Erythroblast (primary cell): Measurements from ENCODE around the gene CENPC.
A peak's percentile ranks its signal among the peaks of the same experiment; 100 is the strongest.
"Not testable (repeated sequence)": the region's sequence is repeated elsewhere in the genome, so short reads cannot be mapped to it uniquely, and the experiment has no call there.

ENCODE experiments used
- DNase-seq, 2 experiments: peaks; one replicate each; lab custom pipeline; 2025; lab: John Stamatoyannopoulos, UW
- GATA1 ChIP-seq: IDR thresholded peaks from 2 replicates; pipeline ENCODE4 v1.6.1; 2011; ENCODE audit warnings: low read depth, mild to moderate bottlenecking, control low read depth, low read length, moderate library complexity
- POLR2A ChIP-seq: IDR thresholded peaks from 2 replicates; pipeline ENCODE4 v1.6.1; 2011; ENCODE audit warnings: mild to moderate bottlenecking, low read length

The CENPC gene

GRCh38 chr4:67535280-67535840 is 9.9 kb downstream of the CENPC start:
- no peak for DNase-seq
- no peak for TF ChIP-seq POLR2A
- no peak for TF ChIP-seq GATA1

GRCh38 chr4:67533112-67533511 is 12.2 kb downstream of the CENPC start:
- no peak for TF ChIP-seq GATA1
- TF ChIP-seq POLR2A = no peak
- DNase-seq = peak; percentile 5 to 15

DNA sequence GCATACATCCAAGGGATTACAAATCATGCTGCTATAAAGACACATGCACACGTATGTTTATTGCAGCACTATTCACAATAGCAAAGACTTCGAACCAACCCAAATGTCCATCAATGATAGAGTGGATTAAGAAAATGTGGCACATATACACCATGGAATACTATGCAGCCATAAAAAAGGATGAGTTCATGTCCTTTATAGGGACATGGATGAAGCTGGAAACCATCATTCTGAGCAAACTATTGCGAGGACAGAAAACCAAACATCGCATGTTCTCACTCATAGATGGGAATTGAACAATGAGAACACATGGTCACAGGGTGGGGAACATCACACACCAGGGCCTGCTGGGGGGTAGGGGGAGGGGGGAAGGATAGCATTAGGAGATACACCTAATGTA is 12.9 kb downstream of the CENPC start:
- DNase-seq = not testable (repeated sequence)

GRCh38 chr4:67531379-67531962 is 13.8 kb downstream of the CENPC start:
- TF ChIP-seq GATA1 = no peak
- TF ChIP-seq POLR2A = no peak
- DNase-seq = no peak

- not testable (repeated sequence) for DNase-seq
These were observed 21.2 kb downstream of the CENPC start for GRCh38 chr4:67524140-67524539.

DNA sequence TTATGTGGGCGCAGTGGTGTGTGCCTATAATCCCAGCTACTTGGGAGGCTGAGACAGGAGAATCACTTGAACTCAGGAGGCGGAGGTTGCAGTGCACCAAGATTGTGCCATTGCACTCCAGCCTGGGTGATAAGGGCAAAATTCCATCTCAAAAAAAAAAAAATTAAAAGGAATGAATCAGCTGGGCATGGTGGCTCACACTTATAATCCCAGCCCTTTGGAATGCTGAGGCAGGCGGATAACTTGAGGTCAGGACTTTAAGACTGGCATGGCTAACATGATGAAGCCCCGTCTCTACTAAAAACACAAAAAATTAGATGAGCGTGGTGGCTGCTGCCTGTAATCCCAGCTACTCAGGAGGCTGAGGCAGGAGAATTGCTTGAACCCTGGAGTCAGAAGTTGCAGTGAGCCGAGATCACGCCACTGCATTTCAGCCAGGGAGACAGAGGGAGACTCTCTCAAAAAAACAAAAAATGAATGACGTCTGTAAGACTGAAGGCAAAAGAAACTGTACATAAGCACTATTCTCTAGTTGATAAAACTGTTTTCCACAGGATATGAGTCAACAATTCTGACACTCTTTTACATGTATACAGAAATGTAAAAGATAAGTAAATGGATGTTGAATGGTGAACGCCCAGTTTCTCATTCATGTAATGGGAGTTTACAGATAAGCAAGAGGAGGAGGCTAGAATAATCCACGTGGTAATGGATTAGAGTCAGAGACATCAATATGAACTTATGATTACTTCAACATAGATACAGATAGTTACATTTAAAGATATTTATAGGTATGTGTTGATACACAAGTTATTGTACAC is 22.2 kb downstream of the CENPC start:
- DNase-seq = peak; percentile 86 to 93
- TF ChIP-seq GATA1 = no peak
- TF ChIP-seq POLR2A = no peak

GRCh38 chr4:67522230-67522629 is 23.1 kb downstream of the CENPC start:
- TF ChIP-seq POLR2A (no peak), GATA1 (no peak)
- DNase-seq = no peak

GRCh38 chr4:67521506-67521905 is 23.8 kb downstream of the CENPC start:
- no peak for DNase-seq
- TF ChIP-seq POLR2A = no peak
- no peak for TF ChIP-seq GATA1

- no peak for TF ChIP-seq POLR2A
- TF ChIP-seq GATA1 = no peak
- peak; percentile 3 to 24 for DNase-seq
These were observed 25.2 kb downstream of the CENPC start for GRCh38 chr4:67520141-67520540.

DNA sequence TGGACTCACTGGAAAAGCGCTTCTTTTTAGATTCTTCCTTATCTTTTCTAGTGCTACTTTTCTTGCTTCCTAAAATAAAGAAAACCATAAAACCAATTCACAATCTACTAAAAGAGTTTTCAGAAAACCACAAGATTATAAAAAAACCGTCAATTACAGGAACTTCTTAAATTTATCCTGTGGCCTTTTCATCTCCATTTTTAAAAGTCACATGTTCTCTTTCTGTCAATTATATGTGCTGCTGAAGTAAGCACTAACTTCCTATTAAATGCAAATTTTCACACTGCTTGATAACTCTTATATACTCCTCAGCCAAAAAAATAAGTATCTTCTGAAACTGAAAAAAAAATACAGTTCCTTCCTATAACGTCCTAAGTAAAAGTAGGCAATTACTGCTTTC is 32.8 kb downstream of the CENPC start:
- TF ChIP-seq GATA1 = no peak
- no peak for TF ChIP-seq POLR2A
- DNase-seq = no peak

- no peak for DNase-seq
- no peak for TF ChIP-seq POLR2A
- TF ChIP-seq GATA1 = no peak
These were observed 44.9 kb downstream of the CENPC start for GRCh38 chr4:67500373-67500772.

DNA sequence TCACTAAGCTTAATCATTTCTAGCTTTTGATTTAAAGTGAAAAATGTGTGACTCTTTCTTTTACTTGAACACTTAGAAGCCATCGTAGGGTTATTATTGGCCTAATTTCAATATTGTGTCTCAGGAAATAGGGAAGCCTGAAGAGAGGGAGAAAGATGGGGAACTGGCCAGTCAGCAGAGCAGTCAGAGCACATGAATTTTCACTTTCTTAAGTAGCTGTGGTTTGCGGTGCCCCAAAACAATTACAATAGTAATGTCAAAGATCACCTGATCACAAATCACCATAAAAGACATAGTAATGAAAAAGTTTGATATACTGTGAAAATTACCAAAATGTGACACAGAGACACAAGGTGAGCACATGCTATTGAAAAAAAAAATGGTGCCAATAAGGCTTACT is 45.5 kb downstream of the CENPC start:
- DNase-seq = no peak
- TF ChIP-seq POLR2A (no peak), GATA1 (no peak)

- no peak for DNase-seq
- TF ChIP-seq GATA1 = no peak
- TF ChIP-seq POLR2A = no peak
These were observed 61.3 kb downstream of the CENPC start for GRCh38 chr4:67483868-67484602.

DNA sequence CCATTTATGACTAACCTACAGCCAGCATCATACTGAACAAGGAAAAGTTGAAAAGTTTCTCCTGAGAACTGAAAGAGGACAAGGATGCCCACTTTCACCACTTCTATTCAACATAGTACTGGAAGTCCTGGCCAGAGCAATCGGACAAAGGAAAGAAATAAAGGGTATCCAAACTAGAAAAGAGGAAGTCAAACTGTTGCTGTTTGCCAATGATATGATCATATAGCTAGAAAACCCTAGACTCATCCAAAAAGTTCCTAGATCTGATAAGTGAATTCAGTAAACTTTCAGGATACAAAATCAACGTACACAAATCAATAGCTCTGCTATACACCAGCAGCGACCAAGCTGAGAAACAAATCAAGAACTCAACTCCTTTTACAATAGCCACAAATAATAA is 64.5 kb downstream of the CENPC start:
- TF ChIP-seq POLR2A = no peak

More for the DNA sequence above, 64.5 kb downstream of the CENPC start:
- no peak for DNase-seq
